SK-N-MC (cell line): ENCODE data around the gene KIF26B.

Source experiments
- EZH2 ChIP-seq: fragments of 200-600 bp; sonication (generic); IDR thresholded peaks from one replicate; pipeline ENCODE4 v1.6.1; 2017; ENCODE audit warnings: antibody characterized with exemption
- POLR2AphosphoS5 ChIP-seq: IDR thresholded peaks from 2 replicates; pipeline ENCODE4 v1.6.1; 2012; ENCODE audit warnings: mild to moderate bottlenecking, low read depth, low read length, borderline replicate concordance

GRCh38 chr1:245229051-245229450 is 74.3 kb downstream of the KIF26B start:
- TF ChIP-seq POLR2AphosphoS5, result no peak
- TF ChIP-seq EZH2, result no peak
